Keratinocyte (primary cell): Measurements from ENCODE around the gene SIM2.

Source experiments
- EZH2 ChIP-seq: IDR thresholded peaks from one replicate; pipeline ENCODE4 v1.6.1; 2012; ENCODE audit warnings: inconsistent platforms, mild to moderate bottlenecking, low read length, moderate library complexity
- TF ChIP-seq, protein P1 (sequence below), 3 experiments: IDR thresholded peaks in 1 of 3; conservative IDR thresholded peaks in 1 of 3; optimal IDR thresholded peaks in 1 of 3; 2 replicates in 2 of 3; 3 replicates in 1 of 3; pipeline versions ENCODE3 to v1.5.1; 2011; ENCODE audit warnings: low read length in 3 of 3, mild to moderate bottlenecking in 3 of 3, moderate library complexity in 2 of 3, control low read depth in 1 of 3, inconsistent platforms in 1 of 3; ENCODE audit not compliant: insufficient read depth in 2 of 3; ENCODE audit errors: extremely low read depth in 1 of 3

- TF ChIP-seq, protein P1, sequence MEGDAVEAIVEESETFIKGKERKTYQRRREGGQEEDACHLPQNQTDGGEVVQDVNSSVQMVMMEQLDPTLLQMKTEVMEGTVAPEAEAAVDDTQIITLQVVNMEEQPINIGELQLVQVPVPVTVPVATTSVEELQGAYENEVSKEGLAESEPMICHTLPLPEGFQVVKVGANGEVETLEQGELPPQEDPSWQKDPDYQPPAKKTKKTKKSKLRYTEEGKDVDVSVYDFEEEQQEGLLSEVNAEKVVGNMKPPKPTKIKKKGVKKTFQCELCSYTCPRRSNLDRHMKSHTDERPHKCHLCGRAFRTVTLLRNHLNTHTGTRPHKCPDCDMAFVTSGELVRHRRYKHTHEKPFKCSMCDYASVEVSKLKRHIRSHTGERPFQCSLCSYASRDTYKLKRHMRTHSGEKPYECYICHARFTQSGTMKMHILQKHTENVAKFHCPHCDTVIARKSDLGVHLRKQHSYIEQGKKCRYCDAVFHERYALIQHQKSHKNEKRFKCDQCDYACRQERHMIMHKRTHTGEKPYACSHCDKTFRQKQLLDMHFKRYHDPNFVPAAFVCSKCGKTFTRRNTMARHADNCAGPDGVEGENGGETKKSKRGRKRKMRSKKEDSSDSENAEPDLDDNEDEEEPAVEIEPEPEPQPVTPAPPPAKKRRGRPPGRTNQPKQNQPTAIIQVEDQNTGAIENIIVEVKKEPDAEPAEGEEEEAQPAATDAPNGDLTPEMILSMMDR (optimal IDR thresholded peaks at IDR 0.05 in 1 of 3, IDR thresholded peaks at IDR 0.05 in 1 of 3, conservative IDR thresholded peaks at IDR 0.05 in 1 of 3; ENCODE audit: extremely low read depth in 1 of 3, insufficient read depth in 2 of 3, low read length in 3 of 3) = no peak
- no peak for TF ChIP-seq EZH2
These were observed 44.6 kb upstream of the SIM2 start for GRCh38 chr21:36654324-36654723.
